Heart left ventricle (tissue), 16 donors: ENCODE measurements around the gene SGIP1. TPM values are rescaled to one million over a fixed set of nuclear protein-coding genes. Genes with fewer than 3 reads are reported as not detected.
A peak's percentile ranks its signal among the peaks of the same experiment; 100 is the strongest.

ENCODE experiments used
- ATAC-seq, 4 donors: fragments of 200-7000 bp; cut with Tn5 transposase; one replicate each; pipeline ENCODE4 v1.9.1; 2020 to 2022; ENCODE audit warnings: moderate library complexity in 4 of 4, mild to moderate bottlenecking in 3 of 4, moderate number of reproducible peaks in 1 of 4
- DNase-seq, 5 donors: peaks; one replicate each; pipeline ENCODE4 v3.0.0-alpha.2; 2020
- H3K27ac ChIP-seq, 12 donors: fragments of 200-600 bp; sonication (generic) in 4 of 12; one replicate each; pipeline versions ENCODE4 v1.5.0 to v1.8.0; 2016 to 2022; ENCODE audit warnings: mild to moderate bottlenecking in 2 of 12
- H3K27me3 ChIP-seq, 9 donors: fragments of 200-600 bp; sonication (generic) in 2 of 9; one replicate each; pipeline versions ENCODE4 v1.5.1 to v1.8.0; 2016 to 2022; ENCODE audit warnings: mild to moderate bottlenecking in 3 of 9
- H3K36me3 ChIP-seq, 9 donors: fragments of 200-600 bp; sonication (generic) in 2 of 9; one replicate each; pipeline versions ENCODE4 v1.5.0 to v1.8.0; 2018 to 2022; ENCODE audit warnings: mild to moderate bottlenecking in 2 of 9
- H3K4me1 ChIP-seq, 12 donors: fragments of 200-600 bp; sonication (generic) in 4 of 12; one replicate each; pipeline versions ENCODE4 v1.5.0 to v1.8.0; 2016 to 2022; ENCODE audit warnings: mild to moderate bottlenecking in 3 of 12
- H3K4me3 ChIP-seq, 12 donors: fragments of 200-600 bp; sonication (generic) in 4 of 12; one replicate each; pipeline versions ENCODE4 v1.5.0 to v1.8.0; 2017 to 2022; ENCODE audit warnings: mild to moderate bottlenecking in 9 of 12, moderate library complexity in 4 of 12
- H3K9me3 ChIP-seq, 12 donors: fragments of 200-600 bp; sonication (generic) in 4 of 12; one replicate each; pipeline versions ENCODE4 v1.5.0 to v1.8.0; 2016 to 2022; ENCODE audit warnings: mild to moderate bottlenecking in 1 of 12
- CTCF ChIP-seq, 12 donors: fragments of 200-600 bp; sonication (generic) in 4 of 12; IDR thresholded peaks; one replicate each; pipeline versions ENCODE4 v1.5.0 to v1.8.0; 2018 to 2022; ENCODE audit warnings: antibody characterized with exemption in 12 of 12, mild to moderate bottlenecking in 5 of 12
- POLR2A ChIP-seq, 2 donors: fragments of 450-650 bp; IDR thresholded peaks; one replicate each; pipeline ENCODE4 v1.6.1; 2017; ENCODE audit warnings: antibody characterized with exemption in 2 of 2, mild to moderate bottlenecking in 2 of 2, moderate library complexity in 2 of 2
- WGBS, 4 donors: extraction: QIAGEN DNeasy Blood & Tissue Kit in 2 of 4; methylation state at CpG; one replicate each; pipeline versions ENCODE4 v1.1.5 to v1.1.7; 2013 to 2018; 5-methylcytosine and 5-hydroxymethylcytosine counted together
- intact Hi-C, 10 donors: fragments of 100-400 bp; cut with DNase I; formaldehyde crosslinking; loops; one replicate each; pipeline versions ENCODE4 v1.11.1 to v1.14.2; 2022
- polyA plus RNA-seq, 2 donors: library from polyadenylated mRNA; stranded (reverse); fragments of 200-250 nt; gene quantifications; one replicate each; pipeline ENCODE4 v1.2.3, GENCODE V29; 2013
- total RNA-seq, 9 donors: library from RNA; depleted of rRNA in 2 of 9; stranded (reverse); fragments of >200 nt in 2 of 9; fragmentation: NEBNext Ultra II Directional in 3 of 9; extraction: Animal tissue kit (Norgen Biotek cat#: 25700) in 3 of 9; gene quantifications; one replicate each; pipeline versions ENCODE4 v1.1.0 to v1.2.4, GENCODE V29; 2016 to 2023
- donor health status: ischemic (EF 13 %, LVEDD 7.1; RV severe dilation, severe dysfunction).
- donor health status: healthy with polysubstance abuse.
- donor health status: DM: no; HTN: yes; CAD: no.
- donor health status: DM: no; HTN: no; CAD: no.
- donor health status: ischemic (EF 25% LVEDD 6.9; RV normal size, moderate dysfunction).
- donor health status: ischemic (EF 25% LVEDD 5.7; RV mildly dilated, moderate dysfunction).
- donor health status: healthy.
- donor health status: DM: yes; HTN: yes; CAD: no.
- donor health status: ischemic (EF 35%, LVEDD 5.7; RV mildly dilated, moderate dysfunction).
- donor health status: nonischemic (EF 11% LVEDD 7.7; RV severe dilation, severe dysfunction).
- donor health status: DM: yes; HTN: yes; CAD: no.
- donor health status: PGD.
- donor health status: ischemic (EF 29% LVEDD 5.4; RV normal size, mild dysfunction).
- donor health status: nonischemic (EF 23%, LVEDD 6.1; RV moderate dilation, normal function).

Gene SGIP1
- total and polyA plus RNA-seq, 11 donors, result 2.1 to 17.3 (median 5.0) TPM

- Histone ChIP-seq H3K27me3 (no peaks in the 10 kb centered on the region), H3K4me1 (no peaks in the 10 kb centered on the region), H3K9me3 (no peaks in the 10 kb centered on the region), H3K36me3 (no peaks in the 10 kb centered on the region), H3K4me3 (no peak overlapping the region), H3K27ac (no peak overlapping the region)
- no peak for ATAC-seq
- intact Hi-C loops, result loop anchor here in 1 of 10 donors (10.0 kb wide), 1 partner anchor 205 kb away; no protein-coding TSS in a partner anchor
- 83 to 91% (median 90%) methylated on average over 3 of the region's 3 CpGs for WGBS, 4 donors
- TF ChIP-seq CTCF (IDR thresholded peaks at IDR 0.05) (no peak), POLR2A (IDR thresholded peaks at IDR 0.05) (no peak)
- DNase-seq, result no peak
Measured at GRCh38 chr1:66519992-66520391, 14.0 kb upstream of the SGIP1 start.

- Histone ChIP-seq H3K27ac (no peak overlapping the region), H3K27me3 (no peaks in the 10 kb centered on the region), H3K36me3 (no peaks in the 10 kb centered on the region), H3K4me3 (no peak overlapping the region), H3K4me1 (no peaks in the 10 kb centered on the region), H3K9me3 (no peaks in the 10 kb centered on the region)
- TF ChIP-seq POLR2A (IDR thresholded peaks at IDR 0.05), result no peak
- no peak for TF ChIP-seq CTCF (IDR thresholded peaks at IDR 0.05)
- no peak for DNase-seq
- ATAC-seq, result no peak
- WGBS, 4 donors, result 74 to 83% (median 79%) methylated on average over 6 of the region's 6 CpGs
- intact Hi-C loops, result loop anchor here in 1 of 10 donors (10.0 kb wide), 1 partner anchor 204 kb away; no protein-coding TSS in a partner anchor
Measured at GRCh38 chr1:66520655-66521054, 13.3 kb upstream of the SGIP1 start.

- peak in 2 of 4 donors; percentile 33 to 70 for ATAC-seq
- H3K36me3 ChIP-seq, result no peaks in the 10 kb centered on the region
- no peak overlapping the region for H3K27ac ChIP-seq
- TF ChIP-seq CTCF (IDR thresholded peaks at IDR 0.05) (no peak), POLR2A (IDR thresholded peaks at IDR 0.05) (no peak)
- DNase-seq, result no peak
- no peak overlapping the region for H3K4me3 ChIP-seq
- no peaks in the 10 kb centered on the region for H3K9me3 ChIP-seq
- H3K27me3 ChIP-seq, result no peaks in the 10 kb centered on the region
- no peaks in the 10 kb centered on the region for H3K4me1 ChIP-seq
- intact Hi-C loops, result loop anchor here in 1 of 10 donors (10.0 kb wide), 1 partner anchor 203 kb away; no protein-coding TSS in a partner anchor
- 93 to 98% (median 96%) methylated on average over 3 of the region's 3 CpGs for WGBS, 4 donors
Measured at GRCh38 chr1:66521721-66522365, 12.1 kb upstream of the SGIP1 start.

- H3K27ac ChIP-seq, result no peak overlapping the region
- H3K4me3 ChIP-seq, result no peak overlapping the region
- intact Hi-C loops, result loop anchor here in 1 of 10 donors (10.0 kb wide), 1 partner anchor 201 kb away; no protein-coding TSS in a partner anchor
- TF ChIP-seq CTCF (IDR thresholded peaks at IDR 0.05) (no peak), POLR2A (IDR thresholded peaks at IDR 0.05) (no peak)
- DNase-seq, result no peak
- no peaks in the 10 kb centered on the region for H3K9me3 ChIP-seq
- no peaks in the 10 kb centered on the region for H3K36me3 ChIP-seq
- H3K4me1 ChIP-seq, result peaks cover 0 to 4% (median 0%) of the 10 kb centered on the region in 12 donors
- no peak for ATAC-seq
- H3K27me3 ChIP-seq, result no peaks in the 10 kb centered on the region
Measured at GRCh38 chr1:66523562-66523961, 10.4 kb upstream of the SGIP1 start.
